Neural cell (in vitro differentiated cells): ENCODE results near the gene EIF4A3. TPM values are rescaled to one million over a fixed set of nuclear protein-coding genes. Genes with fewer than 3 reads are reported as not detected.

Source experiments
- H2AFZ ChIP-seq: fragments of 200-600, 300-800 bp; sonication (generic), shearing (Covaris generic); 2 replicates; pipeline ENCODE4 v1.6.0; 2014; ENCODE audit warnings: low read depth, mild to moderate bottlenecking, antibody characterized with exemption, low read length, moderate library complexity
- H3F3A ChIP-seq: fragments of 200-600 bp; shearing (Covaris generic); 2 replicates; pipeline ENCODE4 v1.6.1; 2016; ENCODE audit warnings: mild to moderate bottlenecking, moderate library complexity, mixed read lengths, antibody characterized with exemption, low read length; ENCODE audit not compliant: insufficient read depth, poor library complexity, severe bottlenecking
- H3K27ac ChIP-seq: fragments of 200-600, 300-800 bp; sonication (generic), shearing (Covaris generic); 2 replicates; pipeline ENCODE4 v1.5.1; 2014; ENCODE audit warnings: mild to moderate bottlenecking, low read length, moderate library complexity
- H3K27me3 ChIP-seq: fragments of 300-800, 200-600 bp; sonication (generic), shearing (Covaris generic); 2 replicates; pipeline ENCODE4 v1.6.0; 2014; ENCODE audit warnings: mild to moderate bottlenecking, low read depth, low read length, moderate library complexity; ENCODE audit not compliant: insufficient read depth
- H3K36me3 ChIP-seq: fragments of 300-800, 200-600 bp; sonication (generic), shearing (Covaris generic); 2 replicates; pipeline ENCODE4 v1.5.1; 2014; ENCODE audit warnings: mild to moderate bottlenecking, antibody characterized with exemption, low read length, moderate library complexity; ENCODE audit not compliant: insufficient read depth
- H3K4me2 ChIP-seq: fragments of 300-800, 200-600 bp; sonication (generic), shearing (Covaris generic); 2 replicates; pipeline ENCODE4 v1.6.0; 2014; ENCODE audit warnings: mild to moderate bottlenecking, low read length
- H3K4me3 ChIP-seq: fragments of 300-800, 200-600 bp; sonication (generic), shearing (Covaris generic); 2 replicates; pipeline ENCODE4 v1.5.1; 2014; ENCODE audit warnings: mild to moderate bottlenecking, low read length, moderate library complexity
- H3K79me2 ChIP-seq: fragments of 200-600 bp; shearing (Covaris generic); replicated peaks from 2 replicates; pipeline ENCODE4 v1.6.0; 2014; ENCODE audit warnings: mild to moderate bottlenecking, low read length, moderate library complexity; ENCODE audit not compliant: insufficient read depth
- H3K9ac ChIP-seq: fragments of 300-800, 200-600 bp; sonication (generic), shearing (Covaris generic); 2 replicates; pipeline ENCODE4 v1.6.1; 2016; ENCODE audit warnings: mild to moderate bottlenecking, low read length, mixed read lengths
- H3K9me2 ChIP-seq: fragments of 200-600 bp; shearing (Covaris generic); 2 replicates; pipeline ENCODE4 v1.6.1; 2016; ENCODE audit warnings: mild to moderate bottlenecking, low read length, mixed read lengths; ENCODE audit not compliant: insufficient read depth
- H3K9me3 ChIP-seq: fragments of 200-600, 300-800 bp; sonication (generic), shearing (Covaris generic); 2 replicates; pipeline ENCODE4 v1.6.1; 2016; ENCODE audit warnings: mild to moderate bottlenecking, mixed run types, low read length, moderate library complexity, mixed read lengths
- H4K20me1 ChIP-seq: fragments of 200-600 bp; shearing (Covaris generic); 2 replicates; pipeline ENCODE4 v1.6.1; 2016; ENCODE audit warnings: mild to moderate bottlenecking, mixed run types; ENCODE audit not compliant: insufficient read depth
- CTCF ChIP-seq: fragments of 450-650 bp; IDR thresholded peaks from 2 replicates; pipeline ENCODE4 v1.5.1; 2014; ENCODE audit warnings: antibody characterized with exemption, mild to moderate bottlenecking, moderate library complexity; ENCODE audit not compliant: poor library complexity, severe bottlenecking
- EP300 ChIP-seq: fragments of 450-650 bp; conservative IDR thresholded peaks from 2 replicates; pipeline ENCODE4 v1.6.1; 2014; ENCODE audit warnings: antibody characterized with exemption, mild to moderate bottlenecking, moderate library complexity; ENCODE audit not compliant: poor library complexity, severe bottlenecking
- EZH2 ChIP-seq: fragments of 200-600, 300-800 bp; shearing (Covaris generic), sonication (generic); IDR thresholded peaks from 2 replicates; pipeline ENCODE4 v1.6.1; 2014; ENCODE audit warnings: antibody characterized with exemption, low read length, borderline replicate concordance, mild to moderate bottlenecking; ENCODE audit not compliant: insufficient read depth, poor library complexity, severe bottlenecking
- MXI1 ChIP-seq: fragments of 450-650 bp; conservative IDR thresholded peaks from 2 replicates; pipeline ENCODE4 v1.6.1; 2014; ENCODE audit warnings: antibody characterized with exemption, mild to moderate bottlenecking; ENCODE audit not compliant: poor library complexity, severe bottlenecking
- POLR2AphosphoS5 ChIP-seq: IDR thresholded peaks from 2 replicates; pipeline ENCODE4 v1.6.1; 2012
- RAD21 ChIP-seq: fragments of 450-650 bp; conservative IDR thresholded peaks from 2 replicates; pipeline ENCODE4 v1.6.1; 2014; ENCODE audit warnings: antibody characterized with exemption, mild to moderate bottlenecking, moderate library complexity
- REST ChIP-seq: IDR thresholded peaks from 2 replicates; pipeline ENCODE4 v1.6.1; 2012; ENCODE audit warnings: borderline replicate concordance
- SMC3 ChIP-seq: fragments of 450-650 bp; conservative IDR thresholded peaks from 2 replicates; pipeline ENCODE4 v1.6.1; 2014; ENCODE audit warnings: antibody characterized with exemption, mild to moderate bottlenecking, moderate library complexity; ENCODE audit not compliant: poor library complexity
- TAF1 ChIP-seq: IDR thresholded peaks from 2 replicates; pipeline ENCODE4 v1.6.1; 2012; ENCODE audit warnings: low read depth
- polyA plus RNA-seq: library from polyadenylated mRNA; depleted of rRNA; stranded (reverse); fragments of >200 nt; gene quantifications from 2 replicates; pipeline ENCODE4 v1.2.3, GENCODE V29; 2014

Gene EIF4A3
- polyA plus RNA-seq, 1 donor from 2014 or later = 109 TPM

GRCh38 chr17:80122926-80123505, 23.9 kb downstream of the EIF4A3 start:
- Histone ChIP-seq H3K27ac (no peak overlapping the region), H3K9me2 (no peaks in the 10 kb centered on the region), H3K79me2 (no peaks in the 10 kb centered on the region), H3F3A (no peaks in the 10 kb centered on the region), H2AFZ (no peak overlapping the region), H3K9ac (no peak overlapping the region), H3K36me3 (no peaks in the 10 kb centered on the region), H3K9me3 (no peaks in the 10 kb centered on the region), H3K4me3 (no peak overlapping the region), H3K27me3 (no peaks in the 10 kb centered on the region), H3K4me2 (no peak overlapping the region), H4K20me1 (no peaks in the 10 kb centered on the region)
- no peak for TF ChIP-seq REST
- no peak for TF ChIP-seq RAD21
- no peak for TF ChIP-seq MXI1
- no peak for TF ChIP-seq EP300
- no peak for TF ChIP-seq POLR2AphosphoS5

GRCh38 chr17:80122026-80122575, 24.8 kb downstream of the EIF4A3 start:
- Histone ChIP-seq H3K4me2 (no peak overlapping the region), H4K20me1 (no peaks in the 10 kb centered on the region), H3K9me2 (no peaks in the 10 kb centered on the region), H3K4me3 (no peak overlapping the region), H3K9ac (no peak overlapping the region), H3K27ac (no peak overlapping the region), H3F3A (no peaks in the 10 kb centered on the region), H3K27me3 (no peaks in the 10 kb centered on the region), H3K9me3 (no peaks in the 10 kb centered on the region), H3K79me2 (no peaks in the 10 kb centered on the region), H2AFZ (no peak overlapping the region), H3K36me3 (no peaks in the 10 kb centered on the region)
- TF ChIP-seq CTCF = no peak

- Histone ChIP-seq H3K4me2 (no peak overlapping the region), H3K79me2 (no peaks in the 10 kb centered on the region), H2AFZ (no peak overlapping the region), H3K4me3 (no peak overlapping the region), H3K27ac (no peak overlapping the region), H3K36me3 (no peaks in the 10 kb centered on the region), H3F3A (no peaks in the 10 kb centered on the region), H3K27me3 (no peaks in the 10 kb centered on the region), H3K9me2 (no peaks in the 10 kb centered on the region), H4K20me1 (no peaks in the 10 kb centered on the region), H3K9ac (no peak overlapping the region), H3K9me3 (no peaks in the 10 kb centered on the region)
- TF ChIP-seq REST = no peak
- no peak for TF ChIP-seq RAD21
- TF ChIP-seq CTCF = no peak
- no peak for TF ChIP-seq TAF1
- no peak for TF ChIP-seq EZH2
- no peak for TF ChIP-seq SMC3
- no peak for TF ChIP-seq POLR2AphosphoS5
- no peak for TF ChIP-seq EP300
- TF ChIP-seq MXI1 = no peak
Observed at GRCh38 chr17:80119839-80120238, 27.1 kb downstream of the EIF4A3 start.
